A549 (cell line): ENCODE results near the gene ZNF225. TPM values are rescaled to one million over a fixed set of nuclear protein-coding genes. Genes with fewer than 3 reads are reported as not detected.
"Not testable (repeated sequence)": the region's sequence is repeated elsewhere in the genome, so short reads cannot be mapped to it uniquely, and the experiment has no call there.

Experiments used
- ATAC-seq, 2 experiments: fragments of 200-7000 bp in 1 of 2; fragments of >200 bp in 1 of 2; cut with Nextera tagmentation in 1 of 2; cut with Tn5 transposase in 1 of 2; 3 replicates each; pipeline versions ENCODE4 v1.8.0 to v1.9.1; 2018 to 2020; ENCODE audit warnings: mild to moderate bottlenecking in 1 of 2, moderate library complexity in 1 of 2
- CTCF ChIA-PET: fragments of 300-600 bp; sonication (Branson Sonifier 250); formaldehyde crosslinking; extraction: SDS; loops from one replicate; lab custom pipeline; 2021; ENCODE audit warnings: antibody characterized with exemption, inconsistent platforms; lab: Yijun Ruan, JAX
- POLR2A ChIA-PET: fragments of 350-600 bp; formaldehyde crosslinking; extraction: SDS; loops from one replicate; lab custom pipeline; 2021; ENCODE audit warnings: antibody characterized with exemption, inconsistent platforms; lab: Yijun Ruan, JAX
- DNase-seq, 2 experiments: peaks; one replicate each; pipeline versions ENCODE4 v3.0.0 to v3.0.0-alpha.2; 2011 to 2016; ENCODE audit warnings: low read depth in 1 of 2, low spot score in 1 of 2
- FAIRE-seq: peaks from 2 replicates; lab custom pipeline; 2011; peaks lifted over from hg19 to GRCh38; lab: Jason Lieb, UNC
- H3K27ac ChIP-seq, 2 experiments: fragments of >200 bp; sonication (Bioruptor Twin); formaldehyde crosslinking; 3 replicates each; pipeline ENCODE4 v1.5.1; 2016 to 2017
- H3K4me1 ChIP-seq: fragments of >200 bp; sonication (Bioruptor Twin); formaldehyde crosslinking; 3 replicates; pipeline ENCODE4 v1.6.1; 2016
- H3K4me2 ChIP-seq: fragments of >200 bp; sonication (Bioruptor Twin); formaldehyde crosslinking; 3 replicates; pipeline ENCODE4 v1.6.1; 2016
- H3K4me3 ChIP-seq: fragments of >200 bp; sonication (Bioruptor Twin); formaldehyde crosslinking; 3 replicates; pipeline ENCODE4 v1.5.1; 2016
- H3K9me3 ChIP-seq: fragments of >200 bp; sonication (Bioruptor Twin); formaldehyde crosslinking; 3 replicates; pipeline ENCODE4 v1.6.1; 2016
- CBX2 ChIP-seq: fragments of 200-600 bp; sonication (generic); IDR thresholded peaks from 2 replicates; pipeline ENCODE4 v1.6.1; 2016; ENCODE audit warnings: low read depth, mild to moderate bottlenecking, borderline replicate concordance
- CEBPB ChIP-seq, 2 experiments: fragments of >200 bp in 1 of 2; sonication (Bioruptor Twin) in 1 of 2; formaldehyde crosslinking in 1 of 2; IDR thresholded peaks; 2 replicates each; pipeline ENCODE4 v1.6.1; 2012 to 2016
- EHMT2 ChIP-seq: fragments of 200-600 bp; sonication (generic); IDR thresholded peaks from 2 replicates; pipeline ENCODE4 v1.6.1; 2016; ENCODE audit warnings: antibody characterized with exemption, low read depth, mild to moderate bottlenecking, moderate library complexity
- EP300 ChIP-seq, 2 experiments: fragments of >200 bp; sonication (Bioruptor Twin); formaldehyde crosslinking; IDR thresholded peaks; 2 replicates in 1 of 2; 3 replicates in 1 of 2; pipeline ENCODE4 v1.6.1; 2016 to 2017
- FOXS1 ChIP-seq: fragments of 250-450 bp; sonication (Bioruptor Pico); IDR thresholded peaks from 2 replicates; pipeline ENCODE4 v1.5.0; 2020; ENCODE audit warnings: mild to moderate bottlenecking, moderate library complexity
- GATA3 ChIP-seq: IDR thresholded peaks from 2 replicates; pipeline ENCODE4 v1.6.1; 2012; ENCODE audit warnings: borderline replicate concordance
- HDAC2 ChIP-seq: fragments of 200-600 bp; sonication (generic); IDR thresholded peaks from 2 replicates; pipeline ENCODE4 v1.6.1; 2016
- HEYL ChIP-seq: fragments of 250-450 bp; sonication (Bioruptor Pico); IDR thresholded peaks from 2 replicates; pipeline ENCODE4 v1.8.0; 2021; ENCODE audit warnings: mild to moderate bottlenecking, moderate library complexity
- JUN ChIP-seq, 2 experiments: fragments of >200 bp; sonication (Bioruptor Twin); formaldehyde crosslinking; IDR thresholded peaks; 2 replicates in 1 of 2; 3 replicates in 1 of 2; pipeline ENCODE4 v1.6.1; 2016 to 2017
- KDM1A ChIP-seq: fragments of 200-600 bp; sonication (generic); IDR thresholded peaks from 2 replicates; pipeline ENCODE4 v1.6.1; 2016; ENCODE audit warnings: low read depth, mild to moderate bottlenecking
- POLR2A ChIP-seq: IDR thresholded peaks from 2 replicates; pipeline ENCODE4 v1.6.1; 2012; ENCODE audit warnings: mild to moderate bottlenecking, low read length
- POLR2AphosphoS2 ChIP-seq: conservative IDR thresholded peaks from 2 replicates; pipeline ENCODE4 v1.6.1; 2012; ENCODE audit warnings: low read length, improper control_type of control experiment, inconsistent platforms
- RCOR1 ChIP-seq: fragments of 150-350 bp; IDR thresholded peaks from 2 replicates; pipeline ENCODE4 v1.6.1; 2014; ENCODE audit warnings: antibody characterized with exemption, low read length, low read depth
- RNF2 ChIP-seq: fragments of 200-600 bp; sonication (generic); IDR thresholded peaks from 2 replicates; pipeline ENCODE4 v1.6.1; 2016; ENCODE audit warnings: low read depth, mild to moderate bottlenecking, antibody characterized with exemption, moderate library complexity, borderline replicate concordance
- TFCP2L1 ChIP-seq: fragments of 250-450 bp; sonication (Bioruptor Pico); IDR thresholded peaks from 2 replicates; pipeline ENCODE4 v1.5.0; 2021; ENCODE audit warnings: mild to moderate bottlenecking
- TP53 ChIP-seq: fragments of 250-450 bp; sonication (Bioruptor Pico); IDR thresholded peaks from 2 replicates; pipeline ENCODE4 v1.5.0; 2021; ENCODE audit warnings: mild to moderate bottlenecking, moderate library complexity
- WGBS: methylation state at CpG from one replicate; pipeline ENCODE4 v1.1.6; 2017; ENCODE audit errors: missing lambda C conversion rate; 5-methylcytosine and 5-hydroxymethylcytosine counted together
- polyA plus RNA-seq, 4 experiments: library from polyadenylated mRNA; depleted of rRNA in 3 of 4; stranded (reverse); fragments of >200 nt; fragmentation: RNase III in 1 of 4; extraction: RNeasy Plus Mini Kit Qiagen cat#74134 plus additional on column Dnase treatment in 1 of 4; gene quantifications; 2 replicates in 3 of 4; 3 replicates in 1 of 4; pipeline ENCODE4 v1.2.3, GENCODE V29; 2011 to 2017
- TF ChIP-seq, protein P1 (sequence below): fragments of >200 bp; sonication (Bioruptor Twin); formaldehyde crosslinking; IDR thresholded peaks from 3 replicates; pipeline ENCODE4 v1.5.1; 2016
- TF ChIP-seq, protein P2 (sequence below): fragments of 250-450 bp; sonication (Bioruptor Pico); IDR thresholded peaks from 2 replicates; pipeline ENCODE4 v1.5.0; 2021; ENCODE audit warnings: mild to moderate bottlenecking, moderate library complexity, borderline replicate concordance
- TF ChIP-seq, protein P3 (sequence below): fragments of 250-450 bp; sonication (Bioruptor Pico); IDR thresholded peaks from 2 replicates; pipeline ENCODE4 v1.5.0; 2020; ENCODE audit warnings: low read depth, mild to moderate bottlenecking, moderate library complexity
- TF ChIP-seq, protein P4 (sequence below): IDR thresholded peaks from 2 replicates; pipeline ENCODE4 v1.6.1; 2012

Gene ZNF225
- polyA plus RNA-seq, 2 of the 4 experiments (the other 2 are of a cell fraction) = 3.3 to 4.3 TPM

DNA sequence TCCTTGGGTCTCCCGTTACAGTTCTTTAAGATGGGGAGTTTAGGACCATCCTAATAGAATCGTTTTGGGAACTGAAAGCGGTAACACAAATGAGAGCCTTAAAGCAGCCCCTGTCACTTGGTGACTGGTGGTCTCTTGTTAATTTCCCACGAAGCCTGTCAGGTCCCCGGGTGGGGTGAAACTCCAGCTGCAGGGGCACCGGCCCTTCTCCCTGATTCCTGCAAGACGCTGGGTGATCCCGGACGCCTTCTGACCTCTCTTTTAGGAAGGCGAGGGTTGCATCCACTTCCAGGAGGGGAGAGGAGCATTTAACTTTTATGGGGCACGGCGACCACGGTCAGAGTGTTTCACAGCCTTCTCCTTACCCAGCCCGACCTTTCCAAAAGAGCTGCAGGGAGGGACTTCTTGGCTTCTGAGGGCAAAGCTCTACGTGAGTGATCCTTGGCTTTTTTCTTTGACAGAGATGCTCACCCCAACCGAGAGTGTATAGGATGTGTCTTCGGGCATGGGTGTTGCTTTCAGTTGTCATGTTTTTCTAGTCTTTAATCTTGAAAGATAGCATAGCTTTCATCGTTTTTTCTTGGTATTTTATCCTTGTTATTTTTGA lies 688 bp downstream of the ZNF225 start:
- WGBS = 14% methylated on average over 17 of the region's 18 CpGs
- H3K27ac ChIP-seq = peak overlapping the region; percentile 79 to 84
- TF ChIP-seq HDAC2 (no peak), POLR2A (no peak), TP53 (CRISPR knock-in tag) (no peak), POLR2AphosphoS2 (no peak), CBX2 (no peak), CEBPB (IDR thresholded peaks at IDR 0.05) (no peak), RCOR1 (no peak), EHMT2 (no peak), KDM1A (no peak), RNF2 (no peak), JUN (IDR thresholded peaks at IDR 0.05) (no peak), EP300 (IDR thresholded peaks at IDR 0.05) (no peak), TFCP2L1 (CRISPR knock-in tag) (no peak), HEYL (CRISPR knock-in tag) (no peak)
- TF ChIP-seq, protein P1, sequence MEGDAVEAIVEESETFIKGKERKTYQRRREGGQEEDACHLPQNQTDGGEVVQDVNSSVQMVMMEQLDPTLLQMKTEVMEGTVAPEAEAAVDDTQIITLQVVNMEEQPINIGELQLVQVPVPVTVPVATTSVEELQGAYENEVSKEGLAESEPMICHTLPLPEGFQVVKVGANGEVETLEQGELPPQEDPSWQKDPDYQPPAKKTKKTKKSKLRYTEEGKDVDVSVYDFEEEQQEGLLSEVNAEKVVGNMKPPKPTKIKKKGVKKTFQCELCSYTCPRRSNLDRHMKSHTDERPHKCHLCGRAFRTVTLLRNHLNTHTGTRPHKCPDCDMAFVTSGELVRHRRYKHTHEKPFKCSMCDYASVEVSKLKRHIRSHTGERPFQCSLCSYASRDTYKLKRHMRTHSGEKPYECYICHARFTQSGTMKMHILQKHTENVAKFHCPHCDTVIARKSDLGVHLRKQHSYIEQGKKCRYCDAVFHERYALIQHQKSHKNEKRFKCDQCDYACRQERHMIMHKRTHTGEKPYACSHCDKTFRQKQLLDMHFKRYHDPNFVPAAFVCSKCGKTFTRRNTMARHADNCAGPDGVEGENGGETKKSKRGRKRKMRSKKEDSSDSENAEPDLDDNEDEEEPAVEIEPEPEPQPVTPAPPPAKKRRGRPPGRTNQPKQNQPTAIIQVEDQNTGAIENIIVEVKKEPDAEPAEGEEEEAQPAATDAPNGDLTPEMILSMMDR = no peak
- TF ChIP-seq, protein P2, sequence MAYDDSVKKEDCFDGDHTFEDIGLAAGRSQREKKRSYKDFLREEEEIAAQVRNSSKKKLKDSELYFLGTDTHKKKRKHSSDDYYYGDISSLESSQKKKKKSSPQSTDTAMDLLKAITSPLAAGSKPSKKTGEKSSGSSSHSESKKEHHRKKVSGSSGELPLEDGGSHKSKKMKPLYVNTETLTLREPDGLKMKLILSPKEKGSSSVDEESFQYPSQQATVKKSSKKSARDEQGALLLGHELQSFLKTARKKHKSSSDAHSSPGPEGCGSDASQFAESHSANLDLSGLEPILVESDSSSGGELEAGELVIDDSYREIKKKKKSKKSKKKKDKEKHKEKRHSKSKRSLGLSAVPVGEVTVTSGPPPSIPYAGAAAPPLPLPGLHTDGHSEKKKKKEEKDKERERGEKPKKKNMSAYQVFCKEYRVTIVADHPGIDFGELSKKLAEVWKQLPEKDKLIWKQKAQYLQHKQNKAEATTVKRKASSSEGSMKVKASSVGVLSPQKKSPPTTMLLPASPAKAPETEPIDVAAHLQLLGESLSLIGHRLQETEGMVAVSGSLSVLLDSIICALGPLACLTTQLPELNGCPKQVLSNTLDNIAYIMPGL (CRISPR knock-in tag) = no peak
- TF ChIP-seq, protein P3, sequence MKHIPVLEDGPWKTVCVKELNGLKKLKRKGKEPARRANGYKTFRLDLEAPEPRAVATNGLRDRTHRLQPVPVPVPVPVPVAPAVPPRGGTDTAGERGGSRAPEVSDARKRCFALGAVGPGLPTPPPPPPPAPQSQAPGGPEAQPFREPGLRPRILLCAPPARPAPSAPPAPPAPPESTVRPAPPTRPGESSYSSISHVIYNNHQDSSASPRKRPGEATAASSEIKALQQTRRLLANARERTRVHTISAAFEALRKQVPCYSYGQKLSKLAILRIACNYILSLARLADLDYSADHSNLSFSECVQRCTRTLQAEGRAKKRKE (CRISPR knock-in tag) = no peak
- TF ChIP-seq, protein P4, sequence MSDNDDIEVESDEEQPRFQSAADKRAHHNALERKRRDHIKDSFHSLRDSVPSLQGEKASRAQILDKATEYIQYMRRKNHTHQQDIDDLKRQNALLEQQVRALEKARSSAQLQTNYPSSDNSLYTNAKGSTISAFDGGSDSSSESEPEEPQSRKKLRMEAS = no peak
- peak overlapping the region; percentile 79 for H3K4me3 ChIP-seq
- ChIA-PET CTCF (interaction anchor here (0.6 to 1.4 kb wide), 2 partner anchors 17 to 224 kb away, joined by 3 to 4 read pairs; no protein-coding TSS in a partner anchor), POLR2A (interaction anchor here (2.6 kb wide), 1 partner anchor 20 kb away, joined by 18 read pairs; the partner anchor contains the start of gene ZNF224)
- H3K9me3 ChIP-seq = peaks cover 32% of the 10 kb centered on the region
- DNase-seq = peak in 1 of 2 experiments; percentile 46
- peak; percentile 32 to 36; a peak in 5 of 6 replicates for ATAC-seq
- no peaks in the 10 kb centered on the region for H3K4me1 ChIP-seq
- no peak for FAIRE-seq
- H3K4me2 ChIP-seq = peak overlapping the region; percentile 91

DNA sequence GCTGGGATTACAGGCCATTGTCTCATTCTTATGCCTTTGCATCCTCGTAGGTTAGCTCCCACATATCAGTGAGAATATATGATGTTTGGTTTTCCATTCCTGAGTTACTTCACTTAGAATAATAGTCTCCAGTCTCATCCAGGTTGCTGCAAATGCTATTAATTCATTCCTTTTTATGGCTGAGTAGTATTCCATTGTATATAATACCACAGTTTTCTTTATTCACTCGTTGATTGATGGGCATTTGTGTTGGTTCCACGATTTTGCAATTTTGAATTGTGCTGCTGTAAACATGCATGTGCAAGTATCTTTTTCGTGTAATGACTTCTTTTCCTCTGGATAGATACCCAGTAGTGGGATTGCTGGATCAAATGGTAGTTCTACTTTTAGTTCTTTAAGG lies 8.0 kb downstream of the ZNF225 start:
- H3K27ac ChIP-seq, FAIRE-seq, H3K4me3 ChIP-seq, ATAC-seq, POLR2A ChIA-PET, DNase-seq, H3K4me1 ChIP-seq, CTCF ChIA-PET, H3K4me2 ChIP-seq: not testable (repeated sequence)
- 55% methylated on average over 4 of the region's 4 CpGs for WGBS
- peaks cover 37% of the 10 kb centered on the region for H3K9me3 ChIP-seq

DNA sequence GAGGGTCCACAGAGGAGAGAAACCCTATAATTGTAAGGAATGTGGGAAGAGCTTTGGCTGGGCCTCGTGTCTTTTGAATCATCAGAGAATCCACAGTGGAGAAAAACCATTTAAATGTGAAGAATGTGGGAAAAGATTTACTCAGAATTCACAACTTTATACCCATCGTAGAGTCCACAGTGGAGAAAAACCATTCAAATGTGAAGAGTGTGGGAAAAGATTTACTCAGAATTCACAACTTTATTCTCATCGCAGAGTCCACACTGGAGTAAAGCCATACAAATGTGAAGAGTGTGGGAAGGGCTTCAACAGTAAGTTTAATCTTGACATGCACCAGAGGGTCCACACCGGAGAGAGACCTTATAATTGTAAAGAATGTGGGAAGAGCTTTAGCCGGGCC lies 18.8 kb downstream of the ZNF225 start:
- Histone ChIP-seq H3K4me1 (no peaks in the 10 kb centered on the region), H3K4me2 (no peak overlapping the region), H3K4me3 (no peak overlapping the region), H3K9me3 (peaks cover 95% of the 10 kb centered on the region), H3K27ac (no peak overlapping the region)
- no peak for FAIRE-seq
- 89% methylated on average over 5 of the region's 5 CpGs for WGBS
- ChIA-PET CTCF (interaction anchor here (1.3 kb wide), 1 partner anchor 42 kb away, joined by 3 read pairs; no protein-coding TSS in a partner anchor), POLR2A (no interaction called here)
- no peak for ATAC-seq
- no peak for DNase-seq
- no peak for TF ChIP-seq HDAC2
- TF ChIP-seq GATA3 = no peak
- TF ChIP-seq TFCP2L1 (CRISPR knock-in tag) = no peak
- TF ChIP-seq KDM1A = no peak
- TF ChIP-seq FOXS1 (CRISPR knock-in tag) = no peak
- no peak for TF ChIP-seq POLR2A
- TF ChIP-seq, all 56 proteins: peak for 0
